AG10803 (cell line): Measurements from ENCODE around the gene COPZ1.

Source experiments
- DNase-seq: peaks from one replicate; pipeline ENCODE4 v3.0.0; 2010; ENCODE audit warnings: low read depth
- H3K4me3 ChIP-seq: 2 replicates; pipeline ENCODE4 v1.5.1; 2011; ENCODE audit warnings: mild to moderate bottlenecking, low read length, control low read depth
- CTCF ChIP-seq: conservative IDR thresholded peaks from 2 replicates; pipeline ENCODE4 v1.5.1; 2011; ENCODE audit warnings: mild to moderate bottlenecking, low read length, control low read depth, inconsistent platforms

Gene COPZ1

GRCh38 chr12:54355104-54355815, 30.3 kb downstream of the COPZ1 start:
- no peak for DNase-seq
- TF ChIP-seq CTCF: peak; percentile 24; the same call in 1 of the 2 replicates
- H3K4me3 ChIP-seq: no peak overlapping the region

GRCh38 chr12:54356228-54356627, 31.3 kb downstream of the COPZ1 start:
- no peak for DNase-seq
- no peak for TF ChIP-seq CTCF
- no peak overlapping the region for H3K4me3 ChIP-seq

GRCh38 chr12:54356951-54357356, 32.0 kb downstream of the COPZ1 start:
- DNase-seq: no peak
- H3K4me3 ChIP-seq: no peak overlapping the region
- TF ChIP-seq CTCF: no peak

- no peak for DNase-seq
- H3K4me3 ChIP-seq: peak overlapping the region; percentile 69
- TF ChIP-seq CTCF: no peak
These were observed 32.7 kb downstream of the COPZ1 start for GRCh38 chr12:54357506-54358190.

- no peak for DNase-seq
- TF ChIP-seq CTCF: no peak
- H3K4me3 ChIP-seq: peak overlapping the region; percentile 69
These were observed 33.4 kb downstream of the COPZ1 start for GRCh38 chr12:54358191-54358944.

- peak; percentile 98 for DNase-seq
- H3K4me3 ChIP-seq: peak overlapping the region; percentile 69
- no peak for TF ChIP-seq CTCF
These were observed 34.2 kb downstream of the COPZ1 start for GRCh38 chr12:54358945-54359761.
